ENCODE data around the gene SLC25A47. TPM values are rescaled to one million over a fixed set of nuclear protein-coding genes. Genes with fewer than 3 reads are reported as not detected.

Gene SLC25A47
- total RNA-seq, 1 donor from 2014 or later: not detected

- no peak for DNase-seq (ENCODE audit: low read depth)
- TF ChIP-seq CTCF (conservative IDR thresholded peaks at IDR 0.05; ENCODE audit: low read depth, low read length): no peak
- no peak overlapping the region for H3K4me3 ChIP-seq (ENCODE audit: low read depth, low read length)
These were observed 8.4 kb upstream of the SLC25A47 start for GRCh38 chr14:100314724-100315123.

- TF ChIP-seq CTCF (conservative IDR thresholded peaks at IDR 0.05; ENCODE audit: low read depth, low read length): no peak
- DNase-seq (ENCODE audit: low read depth): no peak
- H3K4me3 ChIP-seq (ENCODE audit: low read depth, low read length): no peak overlapping the region
These were observed 5.8 kb upstream of the SLC25A47 start for GRCh38 chr14:100317389-100317788.

- TF ChIP-seq CTCF (conservative IDR thresholded peaks at IDR 0.05; ENCODE audit: low read depth, low read length): peak; percentile 69
- no peak for DNase-seq (ENCODE audit: low read depth)
- peak overlapping the region; percentile 30 for H3K4me3 ChIP-seq (ENCODE audit: low read depth, low read length)
These were observed 5.0 kb upstream of the SLC25A47 start for GRCh38 chr14:100317912-100318808.

GRCh38 chr14:100320157-100320856 is 2.8 kb upstream of the SLC25A47 start:
- TF ChIP-seq CTCF (conservative IDR thresholded peaks at IDR 0.05; ENCODE audit: low read depth, low read length): no peak
- no peak overlapping the region for H3K4me3 ChIP-seq (ENCODE audit: low read depth, low read length)
- no peak for DNase-seq (ENCODE audit: low read depth)

GRCh38 chr14:100321473-100322137 is 1.5 kb upstream of the SLC25A47 start:
- no peak for TF ChIP-seq CTCF (conservative IDR thresholded peaks at IDR 0.05; ENCODE audit: low read depth, low read length)
- DNase-seq (ENCODE audit: low read depth): no peak
- H3K4me3 ChIP-seq (ENCODE audit: low read depth, low read length): no peak overlapping the region

GRCh38 chr14:100322138-100322957 is 791 bp upstream of the SLC25A47 start:
- TF ChIP-seq CTCF (conservative IDR thresholded peaks at IDR 0.05; ENCODE audit: low read depth, low read length): no peak
- no peak for DNase-seq (ENCODE audit: low read depth)
- H3K4me3 ChIP-seq (ENCODE audit: low read depth, low read length): no peak overlapping the region

Measured in epithelial cell of proximal tubule (primary cell).